GM12878 (cell line): Measurements from ENCODE around the gene TMEM151A. TPM values are rescaled to one million over a fixed set of nuclear protein-coding genes. Genes with fewer than 3 reads are reported as not detected.

Experiments
- ATAC-seq: fragments of 200-7000 bp; cut with Tn5 transposase; 3 replicates; pipeline ENCODE4 v1.9.1; 2020; ENCODE audit warnings: mild to moderate bottlenecking, moderate library complexity
- BruUV-seq: library from RNA; stranded (reverse); fragments of 400-500 nt; replicated peaks from 2 replicates; lab custom pipeline; 2021; lab: Mats Ljungman, UMichigan
- CTCF ChIA-PET: fragments of 300-600 bp; sonication (Branson Sonifier 250); formaldehyde crosslinking; extraction: SDS; loops from one replicate; lab custom pipeline; 2021; ENCODE audit warnings: inconsistent platforms; lab: Yijun Ruan, JAX
- POLR2A ChIA-PET: fragments of 350-600 bp; formaldehyde crosslinking; extraction: SDS; loops from one replicate; lab custom pipeline; 2021; ENCODE audit warnings: inconsistent platforms; lab: Charles Lee
- RAD21 ChIA-PET: fragments of 300-600 bp; sonication (Branson Sonifier 250); formaldehyde crosslinking; loops from one replicate; lab custom pipeline; 2023; ENCODE audit warnings: antibody characterized with exemption; ENCODE audit not compliant: unreplicated experiment; lab: Charles Lee
- SMC1A ChIA-PET: fragments of 300-600 bp; sonication (Branson Sonifier 250); formaldehyde crosslinking; loops from one replicate; lab custom pipeline; 2023; ENCODE audit not compliant: unreplicated experiment, uncharacterized antibody; lab: Charles Lee
- DNase-seq: peaks from one replicate; pipeline ENCODE4 v3.0.0-alpha.2; 2011; ENCODE audit warnings: low read depth, low spot score
- FAIRE-seq: peaks from 3 replicates; lab custom pipeline; 2011; peaks lifted over from hg19 to GRCh38; lab: Jason Lieb, UNC
- H2AFZ ChIP-seq: 2 replicates; pipeline ENCODE4 v1.6.0; 2011; ENCODE audit warnings: low read depth, low read length, control low read depth; ENCODE audit not compliant: control insufficient read depth
- H3K27ac ChIP-seq: 2 replicates; pipeline ENCODE4 v1.5.1; 2011; ENCODE audit warnings: control low read depth; ENCODE audit not compliant: control insufficient read depth, insufficient read depth
- H3K27me3 ChIP-seq, 2 experiments: replicated peaks in 1 of 2; 2 replicates each; pipeline versions ENCODE4 v1.6.0 to v1.6.1; 2011; ENCODE audit warnings: low read length in 1 of 2; ENCODE audit not compliant: control insufficient read depth in 2 of 2, insufficient read depth in 2 of 2
- H3K36me3 ChIP-seq, 2 experiments: 2 replicates each; pipeline ENCODE4 v1.5.1; 2011; ENCODE audit warnings: low read length in 1 of 2; ENCODE audit not compliant: control insufficient read depth in 2 of 2, insufficient read depth in 2 of 2
- H3K4me1 ChIP-seq: 2 replicates; pipeline ENCODE4 v1.6.1; 2011; ENCODE audit warnings: mild to moderate bottlenecking, low read length, moderate library complexity, mixed read lengths; ENCODE audit not compliant: control insufficient read depth, insufficient read depth
- H3K4me2 ChIP-seq: 2 replicates; pipeline ENCODE4 v1.6.0; 2011; ENCODE audit warnings: control low read depth; ENCODE audit not compliant: control insufficient read depth, insufficient read depth
- H3K4me3 ChIP-seq: fragments of 200-600 bp; sonication (generic); 2 replicates; pipeline ENCODE4 v1.5.1; 2016
- H3K79me2 ChIP-seq: 2 replicates; pipeline ENCODE4 v1.6.0; 2011; ENCODE audit warnings: low read length; ENCODE audit not compliant: control insufficient read depth, insufficient read depth
- H3K9ac ChIP-seq: 2 replicates; pipeline ENCODE4 v1.8.0; 2011; ENCODE audit warnings: low read length, control low read depth, mixed read lengths; ENCODE audit not compliant: control insufficient read depth, insufficient read depth
- H3K9me3 ChIP-seq: replicated peaks from 3 replicates; pipeline ENCODE4 v1.5.1; 2011; ENCODE audit warnings: mild to moderate bottlenecking, low read length; ENCODE audit not compliant: control insufficient read depth, insufficient read depth
- H4K20me1 ChIP-seq: 2 replicates; pipeline ENCODE4 v1.6.0; 2011; ENCODE audit not compliant: control insufficient read depth, insufficient read depth
- TBL1XR1 ChIP-seq: IDR thresholded peaks from 2 replicates; pipeline ENCODE4 v1.6.1; 2012; ENCODE audit warnings: low read depth, low read length, improper control_type of control experiment
- ZBTB33 ChIP-seq: fragments of 450-650 bp; IDR thresholded peaks from 2 replicates; pipeline ENCODE4 v1.6.1; 2017; ENCODE audit warnings: mild to moderate bottlenecking
- ZNF384 ChIP-seq: IDR thresholded peaks from 2 replicates; pipeline ENCODE4 v1.6.1; 2012; ENCODE audit warnings: low read depth, mild to moderate bottlenecking, low read length, improper control_type of control experiment, borderline replicate concordance
- WGBS: methylation state at CpG from one replicate; pipeline ENCODE4 v1.1.6; 2016; ENCODE audit warnings: low lambda C conversion rate; ENCODE audit not compliant: insufficient replicate concordance, insufficient coverage; ENCODE audit errors: missing lambda C conversion rate; 5-methylcytosine and 5-hydroxymethylcytosine counted together
- in situ Hi-C: fragments of 300-500 bp; cut with MboI; formaldehyde crosslinking; loops from 9 replicates; pipeline ENCODE4 v1.14.3; 2018; ENCODE audit warnings: mixed read lengths
- intact Hi-C: fragments of 100-400 bp; cut with micrococcal nuclease; formaldehyde crosslinking; loops from one replicate; pipeline ENCODE4 v1.14.2; 2022; ENCODE audit not compliant: unreplicated experiment
- polyA plus RNA-seq, 11 experiments: library from polyadenylated mRNA; depleted of rRNA in 4 of 11; unstranded in 6 of 11; stranded (reverse) in 5 of 11; fragments of >200 nt; fragmentation: Nextera tagmentation in 4 of 11; fragmentation: Illumina TruSeq in 1 of 11; extraction: Ambion mirVana in 4 of 11; extraction: Trizol in 1 of 11; gene quantifications; 1 replicate in 1 of 11; 2 replicates in 10 of 11; pipeline versions ENCODE4 v1.2.1 to v1.2.3, GENCODE V29; 2011 to 2016; ENCODE audit warnings: inconsistent platforms in 2 of 11, missing spikeins in 2 of 11, low read depth in 1 of 11
- total RNA-seq, 4 experiments: library from RNA; depleted of rRNA in 3 of 4; stranded (reverse); fragments of >200 nt in 3 of 4; fragmentation: Illumina TruSeq in 1 of 4; extraction: Trizol in 1 of 4; gene quantifications; 2 replicates each; pipeline versions ENCODE4 v1.2.1 to v1.2.3, GENCODE V29; 2013 to 2021

Gene TMEM151A
- total and polyA plus RNA-seq, 10 of the 15 experiments (the other 5 are each of a cell fraction or from before 2014, with no cell fraction given) = not detected

GRCh38 chr11:66315498-66315885, 23.8 kb downstream of the TMEM151A start:
- in situ Hi-C loops = no loop called here
- ChIA-PET RAD21 (no interaction called here), POLR2A (no interaction called here), CTCF (interaction anchor here (0.9 kb wide), 1 partner anchor 71 kb away, joined by 3 read pairs; no protein-coding TSS in a partner anchor)
- Histone ChIP-seq H3K79me2 (no peaks in the 10 kb centered on the region), H3K27ac (no peak overlapping the region), H3K4me2 (no peak overlapping the region), H3K4me3 (no peak overlapping the region), H2AFZ (no peak overlapping the region), H3K4me1 (peaks cover 18% of the 10 kb centered on the region), H3K9ac (no peak overlapping the region), H3K36me3 (no peaks in the 10 kb centered on the region), H3K9me3 (no peaks in the 10 kb centered on the region; the same call in 2 of the 3 replicates), H3K27me3 (no peaks in the 10 kb centered on the region; a peak in 1 of 4 replicates), H4K20me1 (no peaks in the 10 kb centered on the region)
- FAIRE-seq (no peak), DNase-seq (no peak), ATAC-seq (no peak)
- no TSS peak for BruUV-seq
- intact Hi-C loops = no loop called here
- WGBS = 68% methylated on average over 14 of the region's 14 CpGs
- TF ChIP-seq TBL1XR1 (no peak), ZNF384 (no peak), ZBTB33 (no peak)
- TF ChIP-seq, all 136 proteins: peak for 0
- SMC1A ChIA-PET = interaction anchor here (0.7 kb wide), 1 partner anchor 14 kb away, joined by 3 read pairs; no protein-coding TSS in a partner anchor
